Stimulated activated CD8-positive, alpha-beta memory T cell treated with anti-CD3 and anti-CD28 coated beads, Interleukin-4, amount 100 ng/mL, for 1 hour (primary cell): ENCODE measurements around the gene ITSN1.

Experiments used
- DNase-seq, 2 donors: peaks; one replicate each; pipeline ENCODE4 v3.0.0-alpha.2; 2020; ENCODE audit warnings: low read depth in 2 of 2, low spot score in 1 of 2

The ITSN1 gene

GRCh38 chr21:33680870-33681269, 38.6 kb downstream of the ITSN1 start:
- no peak for DNase-seq

GRCh38 chr21:33682992-33683627, 40.8 kb downstream of the ITSN1 start:
- DNase-seq = no peak

GRCh38 chr21:33684068-33684467, 41.8 kb downstream of the ITSN1 start:
- DNase-seq = no peak

- no peak for DNase-seq
These were observed 42.7 kb downstream of the ITSN1 start for GRCh38 chr21:33684923-33685560.

- no peak for DNase-seq
These were observed 43.4 kb downstream of the ITSN1 start for GRCh38 chr21:33685613-33686197.

- no peak for DNase-seq
These were observed 44.1 kb downstream of the ITSN1 start for GRCh38 chr21:33686386-33686785.

- DNase-seq = no peak
These were observed 45.3 kb downstream of the ITSN1 start for GRCh38 chr21:33687634-33688033.

GRCh38 chr21:33688353-33688752, 46.1 kb downstream of the ITSN1 start:
- no peak for DNase-seq

GRCh38 chr21:33690874-33691273, 48.6 kb downstream of the ITSN1 start:
- DNase-seq = no peak

- no peak for DNase-seq
These were observed 49.8 kb downstream of the ITSN1 start for GRCh38 chr21:33691945-33692603.

GRCh38 chr21:33695813-33696212, 53.5 kb downstream of the ITSN1 start:
- no peak for DNase-seq

GRCh38 chr21:33696465-33696864, 54.2 kb downstream of the ITSN1 start:
- DNase-seq = no peak

- no peak for DNase-seq
These were observed 56.0 kb downstream of the ITSN1 start for GRCh38 chr21:33698087-33698860.

- DNase-seq = no peak
These were observed 57.0 kb downstream of the ITSN1 start for GRCh38 chr21:33699277-33699676.

GRCh38 chr21:33700491-33700890, 58.2 kb downstream of the ITSN1 start:
- no peak for DNase-seq

- no peak for DNase-seq
These were observed 61.7 kb downstream of the ITSN1 start for GRCh38 chr21:33703750-33704606.

- DNase-seq = no peak
These were observed 65.5 kb downstream of the ITSN1 start for GRCh38 chr21:33707846-33708245.

GRCh38 chr21:33708874-33709273, 66.6 kb downstream of the ITSN1 start:
- no peak for DNase-seq

- no peak for DNase-seq
These were observed 69.9 kb downstream of the ITSN1 start for GRCh38 chr21:33712022-33712803.

- no peak for DNase-seq
These were observed 78.8 kb downstream of the ITSN1 start for GRCh38 chr21:33721081-33721480.
